ENCODE measurements around the gene MLKL.

DNA sequence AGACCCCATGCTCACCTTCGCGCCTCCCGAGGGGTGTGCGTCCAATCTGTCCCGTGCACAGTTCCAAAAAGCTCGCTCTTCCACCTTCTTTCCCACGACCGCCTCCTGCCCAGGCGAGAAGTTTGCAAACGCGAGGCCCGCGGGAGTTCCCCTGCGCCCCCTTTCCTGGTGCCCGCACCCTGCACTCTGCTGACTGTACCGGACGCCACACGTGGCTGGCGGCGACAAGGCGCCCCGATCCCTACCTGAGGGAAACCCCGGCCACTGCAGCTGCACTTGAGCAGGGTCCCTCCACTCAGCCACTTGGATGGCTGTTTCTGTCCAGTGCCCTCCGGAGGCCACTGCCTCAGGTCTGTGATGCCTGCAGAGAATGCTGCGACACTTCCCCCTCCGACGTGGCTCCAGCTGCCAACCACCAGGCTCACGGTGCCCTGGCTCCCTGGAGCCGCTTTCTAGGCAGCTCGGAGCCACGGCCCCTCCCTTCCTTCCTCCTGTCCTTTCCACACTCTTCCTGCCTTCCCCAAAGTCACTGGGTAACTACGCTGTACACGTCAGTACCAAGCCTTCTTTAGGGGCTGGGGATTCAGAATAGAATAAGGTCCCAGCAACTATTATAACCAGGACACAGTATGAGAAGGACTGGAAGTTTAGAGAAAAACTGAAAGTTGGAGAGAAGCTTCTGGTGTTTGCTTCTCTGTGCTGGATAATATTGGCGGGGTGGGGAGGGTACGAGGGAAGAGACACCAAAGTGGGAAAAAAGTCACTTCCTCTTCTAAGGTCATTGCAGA lies at the start of gene MLKL:
- TF ChIP-seq, protein P1, sequence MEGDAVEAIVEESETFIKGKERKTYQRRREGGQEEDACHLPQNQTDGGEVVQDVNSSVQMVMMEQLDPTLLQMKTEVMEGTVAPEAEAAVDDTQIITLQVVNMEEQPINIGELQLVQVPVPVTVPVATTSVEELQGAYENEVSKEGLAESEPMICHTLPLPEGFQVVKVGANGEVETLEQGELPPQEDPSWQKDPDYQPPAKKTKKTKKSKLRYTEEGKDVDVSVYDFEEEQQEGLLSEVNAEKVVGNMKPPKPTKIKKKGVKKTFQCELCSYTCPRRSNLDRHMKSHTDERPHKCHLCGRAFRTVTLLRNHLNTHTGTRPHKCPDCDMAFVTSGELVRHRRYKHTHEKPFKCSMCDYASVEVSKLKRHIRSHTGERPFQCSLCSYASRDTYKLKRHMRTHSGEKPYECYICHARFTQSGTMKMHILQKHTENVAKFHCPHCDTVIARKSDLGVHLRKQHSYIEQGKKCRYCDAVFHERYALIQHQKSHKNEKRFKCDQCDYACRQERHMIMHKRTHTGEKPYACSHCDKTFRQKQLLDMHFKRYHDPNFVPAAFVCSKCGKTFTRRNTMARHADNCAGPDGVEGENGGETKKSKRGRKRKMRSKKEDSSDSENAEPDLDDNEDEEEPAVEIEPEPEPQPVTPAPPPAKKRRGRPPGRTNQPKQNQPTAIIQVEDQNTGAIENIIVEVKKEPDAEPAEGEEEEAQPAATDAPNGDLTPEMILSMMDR (IDR thresholded peaks at IDR 0.05): peak in 1 of 4 experiments; percentile 28
- TF ChIP-seq POLR2AphosphoS5 (IDR thresholded peaks at IDR 0.05) (peak; percentile 43), POLR2A (IDR thresholded peaks at IDR 0.05) (peak; percentile 23 to 30)
